GM18907 (cell line): Measurements from ENCODE around the gene OSBPL3.

Experiments used
- ATAC-seq: cut with Tn5 transposase; IDR thresholded peaks from one replicate; pipeline ENCODE4 v1.9.1; 2021; ENCODE audit warnings: mild to moderate bottlenecking, moderate library complexity; ENCODE audit not compliant: unreplicated experiment

The OSBPL3 gene

GRCh38 chr7:24956021-24956420 is 24.0 kb downstream of the OSBPL3 start:
- ATAC-seq: no peak

- no peak for ATAC-seq
Measured at GRCh38 chr7:24955313-24955712, 24.7 kb downstream of the OSBPL3 start.

GRCh38 chr7:24952464-24952863 is 27.5 kb downstream of the OSBPL3 start:
- no peak for ATAC-seq

- ATAC-seq: no peak
Measured at GRCh38 chr7:24951441-24951980, 28.5 kb downstream of the OSBPL3 start.

- ATAC-seq: no peak
Measured at GRCh38 chr7:24949884-24950283, 30.1 kb downstream of the OSBPL3 start.

GRCh38 chr7:24948739-24949138 is 31.2 kb downstream of the OSBPL3 start:
- ATAC-seq: peak; percentile 68

GRCh38 chr7:24946467-24946866 is 33.5 kb downstream of the OSBPL3 start:
- ATAC-seq: no peak

- no peak for ATAC-seq
Measured at GRCh38 chr7:24945899-24946298, 34.1 kb downstream of the OSBPL3 start.

- ATAC-seq: no peak
Measured at GRCh38 chr7:24943096-24943948, 36.7 kb downstream of the OSBPL3 start.

GRCh38 chr7:24942226-24942625 is 37.8 kb downstream of the OSBPL3 start:
- ATAC-seq: no peak

- no peak for ATAC-seq
Measured at GRCh38 chr7:24939416-24939815, 40.6 kb downstream of the OSBPL3 start.

- peak; percentile 63 for ATAC-seq
Measured at GRCh38 chr7:24936121-24936824, 43.7 kb downstream of the OSBPL3 start.

GRCh38 chr7:24933298-24933697 is 46.7 kb downstream of the OSBPL3 start:
- ATAC-seq: no peak

GRCh38 chr7:24932815-24933214 is 47.2 kb downstream of the OSBPL3 start:
- ATAC-seq: peak; percentile 52

- ATAC-seq: no peak
Measured at GRCh38 chr7:24932389-24932788, 47.6 kb downstream of the OSBPL3 start.

- no peak for ATAC-seq
Measured at GRCh38 chr7:24931844-24932243, 48.1 kb downstream of the OSBPL3 start.

GRCh38 chr7:24930856-24931255 is 49.1 kb downstream of the OSBPL3 start:
- ATAC-seq: no peak

- ATAC-seq: no peak
Measured at GRCh38 chr7:24926623-24927524, 53.1 kb downstream of the OSBPL3 start.

- no peak for ATAC-seq
Measured at GRCh38 chr7:24924375-24924774, 55.6 kb downstream of the OSBPL3 start.

- ATAC-seq: no peak
Measured at GRCh38 chr7:24923172-24923865, 56.7 kb downstream of the OSBPL3 start.
